ENCODE data around the gene CAVIN4. TPM values are rescaled to one million over a fixed set of nuclear protein-coding genes. Genes with fewer than 3 reads are reported as not detected.

Gene CAVIN4
- total and polyA plus RNA-seq, 9 of the 15 experiments (the other 6 are each of a cell fraction or from before 2014, with no cell fraction given) = 0.06 to 0.29 (median 0.18) TPM

DNA sequence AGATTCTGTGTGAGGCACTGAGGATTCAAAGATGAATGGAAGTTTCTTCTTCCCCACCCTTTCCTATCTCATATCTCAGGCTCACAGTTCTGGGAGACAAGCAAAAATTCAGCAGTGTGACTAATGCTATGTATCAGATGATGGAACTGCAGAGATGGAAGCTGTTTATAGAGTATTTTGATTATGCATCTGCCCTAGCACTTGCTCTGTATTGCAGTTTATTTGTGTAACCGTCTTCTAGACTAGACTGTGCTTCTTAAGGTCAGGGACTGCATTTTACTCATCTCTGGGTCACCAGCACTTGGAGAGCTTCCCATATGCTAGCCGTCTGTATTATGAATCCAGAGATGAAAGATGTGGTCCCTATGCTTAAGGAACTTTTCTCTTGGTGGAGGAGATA lies 12.6 kb downstream of the CAVIN4 start:
- in situ Hi-C loops (cut with MboI) (loop anchor here (25.0 kb wide), 2 partner anchors 253 to 553 kb away; no protein-coding TSS in a partner anchor), intact Hi-C loops (cut with micrococcal nuclease) (loop anchor here (10.0 kb wide), 2 partner anchors 306 to 1326 kb away; no protein-coding TSS in a partner anchor)
- Histone ChIP-seq H3K4me1 (replicated peaks in 1 of 2; ENCODE audit: control insufficient read depth in 2 of 2, insufficient read depth in 2 of 2, low read length in 2 of 2) (no peaks in the 10 kb centered on the region), H3K9me3 (replicated peaks; ENCODE audit: control insufficient read depth, insufficient read depth, low read depth, low read length) (no peaks in the 10 kb centered on the region), H3K9me1 (ENCODE audit: control insufficient read depth, insufficient read depth, low read length) (no peaks in the 10 kb centered on the region), H3K9ac (ENCODE audit: insufficient read depth in 1 of 2, low read depth in 2 of 2, low read length in 2 of 2) (no peak overlapping the region), H3K4me3 (no peak overlapping the region), H3K27ac (ENCODE audit: extremely low read depth, low read depth, low read length) (no peak overlapping the region), H3K36me3 (ENCODE audit: control insufficient read depth, insufficient read depth, low read length) (no peaks in the 10 kb centered on the region), H4K20me1 (replicated peaks; ENCODE audit: control insufficient read depth, insufficient read depth, low read length) (no peaks in the 10 kb centered on the region), H3K4me2 (ENCODE audit: insufficient read depth, low read length) (no peak overlapping the region), H3K27me3 (ENCODE audit: control insufficient read depth in 2 of 2, insufficient read depth in 2 of 2, low read length in 2 of 2) (peaks cover 3 to 20% of the 10 kb centered on the region in 2 experiments; a peak in 3 of 5 replicates), H3K79me2 (ENCODE audit: control insufficient read depth, insufficient read depth, low read length) (no peaks in the 10 kb centered on the region), H2AFZ (ENCODE audit: low read depth, low read length) (no peak overlapping the region)
- POLR2A ChIA-PET = no interaction called here
- ATAC-seq (no peak), DNase-seq (ENCODE audit: extremely low read depth in 1 of 4, low spot score in 3 of 4) (no peak), FAIRE-seq (no peak)
- no TSS peak for BruUV-seq (replicated peaks)
- CTCF ChIA-PET (ENCODE audit: low intra/inter-chr PET ratio) = no interaction called here
- 0% methylated on average over 2 of the region's 2 CpGs for WGBS (ENCODE audit: insufficient coverage, low coverage, missing lambda C conversion rate)
- TF ChIP-seq, protein P1, sequence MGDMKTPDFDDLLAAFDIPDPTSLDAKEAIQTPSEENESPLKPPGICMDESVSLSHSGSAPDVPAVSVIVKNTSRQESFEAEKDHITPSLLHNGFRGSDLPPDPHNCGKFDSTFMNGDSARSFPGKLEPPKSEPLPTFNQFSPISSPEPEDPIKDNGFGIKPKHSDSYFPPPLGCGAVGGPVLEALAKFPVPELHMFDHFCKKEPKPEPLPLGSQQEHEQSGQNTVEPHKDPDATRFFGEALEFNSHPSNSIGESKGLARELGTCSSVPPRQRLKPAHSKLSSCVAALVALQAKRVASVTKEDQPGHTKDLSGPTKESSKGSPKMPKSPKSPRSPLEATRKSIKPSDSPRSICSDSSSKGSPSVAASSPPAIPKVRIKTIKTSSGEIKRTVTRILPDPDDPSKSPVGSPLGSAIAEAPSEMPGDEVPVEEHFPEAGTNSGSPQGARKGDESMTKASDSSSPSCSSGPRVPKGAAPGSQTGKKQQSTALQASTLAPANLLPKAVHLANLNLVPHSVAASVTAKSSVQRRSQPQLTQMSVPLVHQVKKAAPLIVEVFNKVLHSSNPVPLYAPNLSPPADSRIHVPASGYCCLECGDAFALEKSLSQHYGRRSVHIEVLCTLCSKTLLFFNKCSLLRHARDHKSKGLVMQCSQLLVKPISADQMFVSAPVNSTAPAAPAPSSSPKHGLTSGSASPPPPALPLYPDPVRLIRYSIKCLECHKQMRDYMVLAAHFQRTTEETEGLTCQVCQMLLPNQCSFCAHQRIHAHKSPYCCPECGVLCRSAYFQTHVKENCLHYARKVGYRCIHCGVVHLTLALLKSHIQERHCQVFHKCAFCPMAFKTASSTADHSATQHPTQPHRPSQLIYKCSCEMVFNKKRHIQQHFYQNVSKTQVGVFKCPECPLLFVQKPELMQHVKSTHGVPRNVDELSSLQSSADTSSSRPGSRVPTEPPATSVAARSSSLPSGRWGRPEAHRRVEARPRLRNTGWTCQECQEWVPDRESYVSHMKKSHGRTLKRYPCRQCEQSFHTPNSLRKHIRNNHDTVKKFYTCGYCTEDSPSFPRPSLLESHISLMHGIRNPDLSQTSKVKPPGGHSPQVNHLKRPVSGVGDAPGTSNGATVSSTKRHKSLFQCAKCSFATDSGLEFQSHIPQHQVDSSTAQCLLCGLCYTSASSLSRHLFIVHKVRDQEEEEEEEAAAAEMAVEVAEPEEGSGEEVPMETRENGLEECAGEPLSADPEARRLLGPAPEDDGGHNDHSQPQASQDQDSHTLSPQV (IDR thresholded peaks at IDR 0.05) = no peak
- TF ChIP-seq HNRNPLL (IDR thresholded peaks at IDR 0.05; ENCODE audit: low read depth, low read length, poor library complexity, severe bottlenecking) (no peak), NCOA4 (IDR thresholded peaks at IDR 0.05; ENCODE audit: partially characterized antibody) (no peak), ZNF780A (CRISPR knock-in tag; IDR thresholded peaks at IDR 0.05) (no peak), ZNF41 (CRISPR knock-in tag; conservative IDR thresholded peaks at IDR 0.05) (no peak), GATA2 (CRISPR knock-in tag; IDR thresholded peaks at IDR 0.05) (no peak), NR4A1 (CRISPR knock-in tag; IDR thresholded peaks at IDR 0.05) (no peak), NR4A1 (tag; IDR thresholded peaks at IDR 0.05) (no peak), TOE1 (IDR thresholded peaks at IDR 0.05; ENCODE audit: borderline replicate concordance) (no peak), TOE1 (CRISPR knock-in tag; IDR thresholded peaks at IDR 0.05; ENCODE audit: borderline replicate concordance, low read depth) (no peak), DPF2 (IDR thresholded peaks at IDR 0.05) (no peak), ZFPM2 (CRISPR knock-in tag; IDR thresholded peaks at IDR 0.05) (no peak)
- TF ChIP-seq, protein P2, sequence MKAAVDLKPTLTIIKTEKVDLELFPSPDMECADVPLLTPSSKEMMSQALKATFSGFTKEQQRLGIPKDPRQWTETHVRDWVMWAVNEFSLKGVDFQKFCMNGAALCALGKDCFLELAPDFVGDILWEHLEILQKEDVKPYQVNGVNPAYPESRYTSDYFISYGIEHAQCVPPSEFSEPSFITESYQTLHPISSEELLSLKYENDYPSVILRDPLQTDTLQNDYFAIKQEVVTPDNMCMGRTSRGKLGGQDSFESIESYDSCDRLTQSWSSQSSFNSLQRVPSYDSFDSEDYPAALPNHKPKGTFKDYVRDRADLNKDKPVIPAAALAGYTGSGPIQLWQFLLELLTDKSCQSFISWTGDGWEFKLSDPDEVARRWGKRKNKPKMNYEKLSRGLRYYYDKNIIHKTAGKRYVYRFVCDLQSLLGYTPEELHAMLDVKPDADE (conservative IDR thresholded peaks at IDR 0.05; ENCODE audit: control insufficient read depth, low read depth, low read length) = no peak
- TF ChIP-seq, protein P3, sequence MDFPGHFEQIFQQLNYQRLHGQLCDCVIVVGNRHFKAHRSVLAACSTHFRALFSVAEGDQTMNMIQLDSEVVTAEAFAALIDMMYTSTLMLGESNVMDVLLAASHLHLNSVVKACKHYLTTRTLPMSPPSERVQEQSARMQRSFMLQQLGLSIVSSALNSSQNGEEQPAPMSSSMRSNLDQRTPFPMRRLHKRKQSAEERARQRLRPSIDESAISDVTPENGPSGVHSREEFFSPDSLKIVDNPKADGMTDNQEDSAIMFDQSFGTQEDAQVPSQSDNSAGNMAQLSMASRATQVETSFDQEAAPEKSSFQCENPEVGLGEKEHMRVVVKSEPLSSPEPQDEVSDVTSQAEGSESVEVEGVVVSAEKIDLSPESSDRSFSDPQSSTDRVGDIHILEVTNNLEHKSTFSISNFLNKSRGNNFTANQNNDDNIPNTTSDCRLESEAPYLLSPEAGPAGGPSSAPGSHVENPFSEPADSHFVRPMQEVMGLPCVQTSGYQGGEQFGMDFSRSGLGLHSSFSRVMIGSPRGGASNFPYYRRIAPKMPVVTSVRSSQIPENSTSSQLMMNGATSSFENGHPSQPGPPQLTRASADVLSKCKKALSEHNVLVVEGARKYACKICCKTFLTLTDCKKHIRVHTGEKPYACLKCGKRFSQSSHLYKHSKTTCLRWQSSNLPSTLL (IDR thresholded peaks at IDR 0.05) = no peak
